Subcutaneous adipose tissue (tissue), 4 donors: Measurements from ENCODE around the gene CCT6B. TPM values are rescaled to one million over a fixed set of nuclear protein-coding genes. Genes with fewer than 3 reads are reported as not detected.

Experiments
- CTCF ChIP-seq: fragments of 450-650 bp; IDR thresholded peaks from one replicate; pipeline ENCODE4 v1.5.1; 2016; ENCODE audit warnings: low read depth, mild to moderate bottlenecking, control low read depth, antibody characterized with exemption, moderate library complexity
- total RNA-seq, 4 donors: library from RNA; depleted of rRNA; stranded (reverse); fragments of >200 nt; gene quantifications; one replicate each; pipeline ENCODE4 v1.1.0, GENCODE V29; 2016

CCT6B gene
- total RNA-seq, 4 donors from 2014 or later = 3.1 to 6.2 (median 4.1) TPM

- TF ChIP-seq CTCF = no peak
Observed at GRCh38 chr17:34879146-34879545, 82.1 kb downstream of the CCT6B start.

Other genes starting within 250 kb of the CCT6B start
- 10 to 100 TPM in 1 of 4 donors, 1 to 10 TPM in 3; 8.5 to 10.7 (median 9.6) TPM for gene ZNF830, start 80 bp upstream of the CCT6B start, total RNA-seq
- gene LIG3, start 19.1 kb upstream of the CCT6B start, total RNA-seq = 10 to 100 TPM in 2 of 4 donors, 1 to 10 TPM in 2; 5.3 to 12.6 (median 9.6) TPM
- 10 to 100 TPM; 13.2 to 18.9 (median 18.1) TPM for gene RFFL, start 102.2 kb upstream of the CCT6B start, total RNA-seq
- gene RAD51D, start 158.4 kb upstream of the CCT6B start, total RNA-seq = 10 to 100 TPM in 1 of 4 donors, 1 to 10 TPM in 3; 2.6 to 16.2 (median 7.8) TPM
- gene FNDC8, start 160.2 kb upstream of the CCT6B start, total RNA-seq = not detected
- 10 to 100 TPM in 3 of 4 donors, 1 to 10 TPM in 1; 5.1 to 21.9 (median 14.7) TPM for gene NLE1, start 180.8 kb upstream of the CCT6B start, total RNA-seq
- not detected for gene UNC45B, start 186.4 kb upstream of the CCT6B start, total RNA-seq
- not detected for gene SLC35G3, start 232.9 kb upstream of the CCT6B start, total RNA-seq